Diencephalon (tissue), 1 donor: Measurements from ENCODE around the gene UTP25. TPM values are rescaled to one million over a fixed set of nuclear protein-coding genes. Genes with fewer than 3 reads are reported as not detected.

ENCODE experiments used
- total RNA-seq: library from RNA; depleted of rRNA; stranded (reverse); fragments of >200 nt; gene quantifications from one replicate; pipeline ENCODE4 v1.2.3, GENCODE V29; 2014

The UTP25 gene, protein sequence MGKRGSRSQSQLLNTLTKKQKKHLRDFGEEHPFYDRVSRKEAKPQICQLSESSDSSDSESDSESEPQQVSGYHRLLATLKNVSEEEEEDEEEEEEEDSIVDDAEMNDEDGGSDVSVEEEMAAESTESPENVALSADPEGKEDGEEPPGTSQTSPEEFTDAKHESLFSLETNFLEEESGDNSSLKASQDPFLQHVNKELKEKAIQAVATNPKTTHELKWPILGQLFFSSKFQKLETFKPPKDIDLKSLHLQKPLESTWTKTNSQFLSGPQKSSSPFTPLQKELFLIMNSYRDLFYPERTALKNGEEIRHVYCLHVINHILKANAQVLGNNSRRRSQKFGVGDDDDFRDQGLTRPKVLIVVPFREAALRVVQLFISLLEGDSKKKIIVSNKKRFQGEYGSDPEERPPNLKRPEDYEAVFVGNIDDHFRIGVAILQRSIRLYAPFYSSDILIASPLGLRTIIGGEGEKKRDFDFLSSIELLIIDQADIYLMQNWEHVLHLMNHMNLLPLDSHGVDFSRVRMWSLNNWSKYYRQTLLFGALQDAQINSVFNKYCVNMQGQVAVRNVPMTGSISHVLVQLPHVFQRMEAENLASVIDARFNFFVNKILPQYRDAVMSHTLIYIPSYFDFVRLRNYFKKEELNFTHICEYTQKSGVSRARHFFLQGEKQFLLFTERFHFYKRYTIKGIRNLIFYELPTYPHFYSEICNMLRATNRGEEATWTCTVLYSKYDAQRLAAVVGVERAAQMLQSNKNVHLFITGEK
- 9.5 TPM for total RNA-seq

DNA sequence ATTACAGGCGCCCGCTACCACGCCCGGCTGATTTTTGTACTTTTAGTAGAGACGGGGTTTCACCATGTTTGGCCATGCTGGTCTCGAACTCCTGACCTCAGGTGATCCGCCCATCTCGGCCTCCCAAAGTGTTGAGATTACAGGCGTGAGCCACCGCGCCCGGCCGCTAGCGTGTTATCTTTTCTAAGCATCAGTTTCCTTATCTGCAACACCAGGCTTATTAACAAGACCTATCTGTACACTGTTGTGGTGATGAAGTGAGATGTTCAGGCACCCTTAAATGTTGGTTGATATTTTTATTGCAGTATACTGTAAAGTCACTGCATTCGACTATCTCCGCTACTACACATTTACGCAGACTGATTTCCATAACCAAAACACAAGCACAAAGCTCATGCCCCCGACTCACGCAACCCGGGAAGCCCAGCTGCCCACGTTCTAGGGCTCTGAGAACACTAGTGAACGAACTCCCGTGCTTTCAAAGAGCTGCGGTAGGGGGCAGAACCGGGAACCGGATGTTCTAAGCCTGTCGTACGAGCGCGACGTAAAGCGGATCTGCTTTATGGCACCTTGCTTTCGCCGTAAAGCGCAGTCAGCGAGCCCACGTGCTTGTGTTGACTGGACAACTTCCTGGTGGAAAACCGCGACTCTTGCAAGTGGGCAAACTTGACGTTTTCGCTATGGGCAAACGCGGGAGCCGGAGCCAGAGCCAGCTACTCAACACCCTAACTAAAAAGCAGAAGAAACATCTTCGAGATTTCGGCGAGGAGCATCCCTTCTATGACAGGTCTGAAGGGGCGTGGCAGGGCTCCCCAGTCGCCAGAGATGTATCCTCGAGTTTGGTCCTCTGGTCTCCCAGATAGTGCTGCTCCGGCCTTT, at the start of gene UTP25:
Gene UTP25, plus strand, starts transcription at position 589 of the 879 bp plus-strand sequence. Its CDS starts 92 bp downstream, at position 681.

DNA sequence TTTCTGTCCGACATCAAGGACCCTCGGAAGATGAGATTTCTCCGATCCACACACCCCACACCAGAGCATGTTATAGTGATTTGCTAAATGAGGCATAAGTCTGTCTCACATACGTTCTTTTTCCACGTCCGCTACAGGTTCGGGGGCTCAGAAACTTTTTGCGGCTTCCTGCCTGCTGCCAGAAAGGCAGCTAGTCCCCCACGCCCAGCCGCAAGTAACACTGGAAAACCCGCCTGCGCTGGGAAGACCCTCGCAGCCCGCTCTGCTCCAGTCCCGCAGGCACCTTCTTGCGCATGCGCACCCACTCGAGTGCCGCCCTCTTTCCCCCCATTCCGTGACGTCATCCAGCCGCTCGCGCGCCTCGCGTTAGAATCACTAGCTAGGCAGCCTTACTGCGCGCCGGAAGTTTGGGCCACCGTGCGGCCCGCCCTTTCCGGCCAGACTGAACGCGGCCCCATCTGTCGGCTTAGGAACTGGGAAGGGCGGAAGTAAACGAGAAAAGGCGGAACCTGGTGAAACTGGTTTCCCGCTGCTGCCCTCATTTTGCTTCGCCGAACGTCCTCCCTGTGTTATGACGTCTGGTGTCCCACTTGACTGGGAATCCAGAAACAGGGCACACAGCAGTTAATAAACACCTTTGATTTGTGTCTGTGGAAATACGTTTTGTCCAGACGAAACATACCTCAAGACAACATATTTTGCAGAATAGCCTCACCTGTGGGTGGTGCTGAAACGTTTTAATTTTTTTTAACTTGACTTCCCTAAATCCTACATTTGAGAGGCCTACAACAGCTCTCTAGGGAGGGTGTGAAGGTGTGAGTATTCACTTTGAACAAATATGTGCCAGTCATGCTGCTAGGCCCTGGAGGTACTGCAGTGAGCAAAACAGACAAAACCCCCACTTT, 43.3 kb upstream of the UTP25 start, which contains the start of gene C1orf74:
Gene C1orf74, minus strand, starts transcription at position 295 of the 905 bp plus-strand sequence. CDS start 925 bp downstream, outside the sequence.

DNA sequence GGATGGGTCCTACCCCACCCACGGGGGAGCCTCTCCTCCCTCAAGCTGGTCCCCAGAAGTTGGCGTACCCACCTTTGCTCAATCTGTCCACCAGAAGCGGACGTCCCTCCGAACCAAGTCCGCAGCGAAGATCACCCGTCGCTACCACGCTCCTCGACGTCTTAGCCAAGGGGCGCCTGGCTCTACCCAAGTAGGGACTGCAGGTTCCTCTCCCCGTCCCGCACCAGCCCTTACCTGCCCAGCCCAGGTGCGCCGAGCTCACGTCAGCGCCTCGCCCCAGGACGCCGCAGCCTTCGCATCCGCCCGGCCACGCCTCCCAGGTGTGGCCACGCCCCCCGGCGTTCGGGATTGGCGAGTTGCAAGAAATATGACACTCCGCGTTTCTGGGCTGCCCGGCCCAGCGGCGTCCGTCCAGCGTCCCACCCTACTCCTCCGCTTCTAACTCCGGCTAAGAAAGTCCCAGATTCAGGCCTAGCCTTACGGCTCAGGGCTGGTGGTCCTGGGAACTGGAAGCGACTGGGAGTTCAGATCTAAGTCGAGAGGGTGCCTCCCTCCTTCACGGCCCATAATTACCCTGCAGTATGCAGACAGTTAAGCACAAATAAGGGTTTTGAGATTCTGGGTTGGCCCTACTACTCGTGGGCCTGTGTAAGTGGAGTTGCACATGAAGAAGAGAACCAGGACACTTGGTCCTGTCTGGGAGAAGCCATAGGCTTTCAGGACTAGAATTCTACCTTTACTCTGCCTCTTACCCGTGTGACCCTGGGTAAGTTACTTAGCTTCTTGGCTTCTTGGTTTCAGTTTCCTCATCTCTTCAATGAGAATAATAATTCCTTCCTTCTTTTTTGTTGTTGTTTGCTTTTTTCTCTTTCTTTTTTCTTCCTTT, 21.7 kb upstream of the UTP25 start, which contains the start of gene IRF6:
Gene IRF6, minus strand, starts transcription at position 268 of the 886 bp plus-strand sequence. CDS start 4,729 bp downstream, outside the sequence.

Other genes starting within 250 kb of the UTP25 start
- gene CAMK1G, start 244.3 kb upstream of the UTP25 start, total RNA-seq: 4.4 TPM
- 7.8 TPM for gene LAMB3, start 175.5 kb upstream of the UTP25 start, total RNA-seq
- gene G0S2, start 152.6 kb upstream of the UTP25 start, total RNA-seq: 2.1 TPM
- 0.46 TPM for gene HSD11B1, start 123.1 kb upstream of the UTP25 start, total RNA-seq
- 0.46 TPM for gene TRAF3IP3, start 71.9 kb upstream of the UTP25 start, total RNA-seq
- 3.7 TPM for gene C1orf74, start 43.4 kb upstream of the UTP25 start, total RNA-seq
- gene IRF6, start 21.8 kb upstream of the UTP25 start, total RNA-seq: 2.1 TPM
- gene SYT14, start 110.2 kb downstream of the UTP25 start, total RNA-seq: 45.2 TPM